Measurements from ENCODE around the gene JAK1. TPM values are rescaled to one million over a fixed set of nuclear protein-coding genes. Genes with fewer than 3 reads are reported as not detected.
"Not testable (repeated sequence)": the region's sequence is repeated elsewhere in the genome, so short reads cannot be mapped to it uniquely, and the experiment has no call there.

The JAK1 gene
- total RNA-seq, 1 experiment from 2014 or later, result 88.9 TPM

GRCh38 chr1:64839732-64840405 lies 126.5 kb downstream of the JAK1 start:
- DNase-seq (ENCODE audit: low spot score), result no peak

GRCh38 chr1:64839261-64839660 lies 127.1 kb downstream of the JAK1 start:
- no peak for DNase-seq (ENCODE audit: low spot score)

GRCh38 chr1:64838486-64838885 lies 127.9 kb downstream of the JAK1 start:
- no peak for DNase-seq (ENCODE audit: low spot score)

- no peak for DNase-seq (ENCODE audit: low spot score)
Observed at GRCh38 chr1:64836802-64837201, 129.5 kb downstream of the JAK1 start.

- DNase-seq (ENCODE audit: low spot score), result no peak
Observed at GRCh38 chr1:64834734-64835133, 131.6 kb downstream of the JAK1 start.

GRCh38 chr1:64830030-64830651 lies 136.2 kb downstream of the JAK1 start:
- DNase-seq (ENCODE audit: low spot score), result no peak

GRCh38 chr1:64829411-64830029 lies 136.8 kb downstream of the JAK1 start:
- no peak for DNase-seq (ENCODE audit: low spot score)

GRCh38 chr1:64828829-64829228 lies 137.5 kb downstream of the JAK1 start:
- no peak for DNase-seq (ENCODE audit: low spot score)

GRCh38 chr1:64826991-64827390 lies 139.4 kb downstream of the JAK1 start:
- DNase-seq (ENCODE audit: low spot score), result no peak

- DNase-seq (ENCODE audit: low spot score), result peak; percentile 87
Observed at GRCh38 chr1:64823691-64824476, 142.5 kb downstream of the JAK1 start.

GRCh38 chr1:64822621-64823020 lies 143.7 kb downstream of the JAK1 start:
- no peak for DNase-seq (ENCODE audit: low spot score)

GRCh38 chr1:64820572-64820971 lies 145.8 kb downstream of the JAK1 start:
- not testable (repeated sequence) for DNase-seq (ENCODE audit: low spot score)

GRCh38 chr1:64817364-64817763 lies 149.0 kb downstream of the JAK1 start:
- not testable (repeated sequence) for DNase-seq (ENCODE audit: low spot score)

- DNase-seq (ENCODE audit: low spot score), result no peak
Observed at GRCh38 chr1:64814427-64814826, 151.9 kb downstream of the JAK1 start.

- no peak for DNase-seq (ENCODE audit: low spot score)
Observed at GRCh38 chr1:64811131-64811530, 155.2 kb downstream of the JAK1 start.

- no peak for DNase-seq (ENCODE audit: low spot score)
Observed at GRCh38 chr1:64810001-64810400, 156.3 kb downstream of the JAK1 start.

GRCh38 chr1:64809309-64809708 lies 157.0 kb downstream of the JAK1 start:
- no peak for DNase-seq (ENCODE audit: low spot score)

GRCh38 chr1:64801851-64802523 lies 164.4 kb downstream of the JAK1 start:
- no peak for DNase-seq (ENCODE audit: low spot score)

GRCh38 chr1:64798872-64799271 lies 167.5 kb downstream of the JAK1 start:
- DNase-seq (ENCODE audit: low spot score), result no peak

GRCh38 chr1:64790832-64791487 lies 175.4 kb downstream of the JAK1 start:
- no peak for DNase-seq (ENCODE audit: low spot score)

Measured in H4 (cell line).